Body of pancreas (tissue), 4 donors: ENCODE measurements around the gene CEP68.
A peak's percentile ranks its signal among the peaks of the same experiment; 100 is the strongest.

ENCODE experiments used
- POLR2A ChIP-seq, 3 donors: fragments of 450-650 bp; IDR thresholded peaks; one replicate each; pipeline ENCODE4 v1.6.1; 2016; ENCODE audit warnings: antibody characterized with exemption in 3 of 3, mild to moderate bottlenecking in 2 of 3
- TF ChIP-seq, protein P1 (sequence below), 7 experiments: fragments of 450-650 bp in 4 of 7; fragments of 200-600 bp in 3 of 7; sonication (generic) in 3 of 7; IDR thresholded peaks; one replicate each; pipeline ENCODE4 v1.5.1; 2016 to 2019; ENCODE audit warnings: antibody characterized with exemption in 7 of 7

DNA sequence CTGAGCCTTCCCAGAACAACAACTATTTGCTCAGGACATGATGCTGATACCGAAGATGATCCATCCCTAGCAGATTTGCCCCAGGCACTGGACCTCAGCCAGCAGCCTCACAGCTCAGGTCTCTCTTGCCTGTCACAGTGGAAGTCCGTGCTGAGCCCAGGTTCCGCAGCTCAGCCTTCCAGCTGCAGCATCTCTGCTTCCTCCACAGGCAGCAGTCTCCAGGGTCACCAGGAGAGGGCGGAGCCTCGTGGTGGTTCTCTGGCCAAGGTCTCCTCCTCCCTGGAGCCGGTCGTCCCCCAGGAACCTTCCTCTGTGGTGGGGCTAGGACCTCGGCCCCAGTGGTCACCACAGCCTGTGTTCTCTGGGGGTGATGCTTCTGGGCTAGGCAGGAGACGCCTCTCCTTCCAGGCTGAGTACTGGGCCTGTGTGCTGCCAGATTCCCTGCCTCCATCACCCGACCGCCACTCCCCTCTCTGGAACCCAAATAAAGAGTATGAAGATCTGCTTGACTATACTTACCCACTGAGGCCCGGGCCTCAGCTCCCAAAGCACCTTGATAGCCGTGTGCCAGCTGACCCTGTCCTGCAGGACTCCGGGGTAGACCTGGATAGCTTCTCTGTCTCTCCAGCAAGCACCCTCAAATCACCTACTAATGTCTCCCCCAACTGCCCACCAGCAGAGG is 15.4 kb downstream of the CEP68 start:
- TF ChIP-seq, protein P1, sequence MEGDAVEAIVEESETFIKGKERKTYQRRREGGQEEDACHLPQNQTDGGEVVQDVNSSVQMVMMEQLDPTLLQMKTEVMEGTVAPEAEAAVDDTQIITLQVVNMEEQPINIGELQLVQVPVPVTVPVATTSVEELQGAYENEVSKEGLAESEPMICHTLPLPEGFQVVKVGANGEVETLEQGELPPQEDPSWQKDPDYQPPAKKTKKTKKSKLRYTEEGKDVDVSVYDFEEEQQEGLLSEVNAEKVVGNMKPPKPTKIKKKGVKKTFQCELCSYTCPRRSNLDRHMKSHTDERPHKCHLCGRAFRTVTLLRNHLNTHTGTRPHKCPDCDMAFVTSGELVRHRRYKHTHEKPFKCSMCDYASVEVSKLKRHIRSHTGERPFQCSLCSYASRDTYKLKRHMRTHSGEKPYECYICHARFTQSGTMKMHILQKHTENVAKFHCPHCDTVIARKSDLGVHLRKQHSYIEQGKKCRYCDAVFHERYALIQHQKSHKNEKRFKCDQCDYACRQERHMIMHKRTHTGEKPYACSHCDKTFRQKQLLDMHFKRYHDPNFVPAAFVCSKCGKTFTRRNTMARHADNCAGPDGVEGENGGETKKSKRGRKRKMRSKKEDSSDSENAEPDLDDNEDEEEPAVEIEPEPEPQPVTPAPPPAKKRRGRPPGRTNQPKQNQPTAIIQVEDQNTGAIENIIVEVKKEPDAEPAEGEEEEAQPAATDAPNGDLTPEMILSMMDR (IDR thresholded peaks at IDR 0.05) = peak in 6 of 7 experiments; percentile 13 to 46 (median 32)
- TF ChIP-seq POLR2A (IDR thresholded peaks at IDR 0.05) = no peak
